ENCODE results near the gene IMMP2L.
A peak's percentile ranks its signal among the peaks of the same experiment; 100 is the strongest.

Gene IMMP2L

GRCh38 chr7:110861163-110861562, 701.1 kb downstream of the IMMP2L start:
- DNase-seq = no peak
- no peak for ATAC-seq

DNA sequence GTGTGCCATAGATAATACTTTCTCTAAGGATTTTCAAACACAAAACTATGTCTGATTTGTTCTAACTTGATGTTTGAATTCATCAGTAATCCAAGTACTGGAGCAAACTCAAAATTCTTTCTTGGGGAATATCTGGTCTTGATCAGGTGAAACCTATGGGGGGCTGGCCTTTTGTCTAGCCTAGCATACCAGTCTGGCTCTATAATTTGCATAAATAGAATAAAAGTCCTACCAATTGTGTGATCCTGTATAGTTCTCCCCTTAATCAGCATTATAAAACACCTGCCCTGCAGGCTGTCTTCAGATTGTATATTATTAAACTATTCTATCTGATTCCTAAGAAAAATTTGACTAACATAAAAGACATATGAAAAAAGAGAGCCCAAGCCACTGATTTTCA, 705.2 kb downstream of the IMMP2L start:
- ATAC-seq = no peak
- DNase-seq = no peak

DNA sequence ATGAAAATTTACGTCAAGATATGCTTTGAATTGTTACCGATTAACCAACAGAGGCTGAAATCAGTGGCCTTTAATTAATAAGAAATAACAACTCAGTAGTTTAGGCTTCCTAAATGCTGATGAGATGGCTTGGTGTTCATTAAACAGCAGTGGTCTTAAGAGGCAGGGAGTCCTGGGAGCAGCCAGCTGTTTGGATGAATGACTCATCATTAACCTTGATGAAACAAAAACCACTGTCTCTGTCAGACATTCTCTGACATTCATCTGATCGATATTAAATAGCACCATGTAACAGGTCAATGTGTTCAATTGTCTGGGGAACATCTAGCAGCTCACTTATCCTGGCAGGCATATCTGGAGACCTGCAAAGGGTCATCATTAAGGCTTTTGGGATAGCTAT, 705.6 kb downstream of the IMMP2L start:
- DNase-seq (no peak), ATAC-seq (no peak)

GRCh38 chr7:110854651-110855050, 707.6 kb downstream of the IMMP2L start:
- DNase-seq (no peak), ATAC-seq (no peak)

- DNase-seq (no peak), ATAC-seq (no peak)
Observed at GRCh38 chr7:110854166-110854565, 708.1 kb downstream of the IMMP2L start.

DNA sequence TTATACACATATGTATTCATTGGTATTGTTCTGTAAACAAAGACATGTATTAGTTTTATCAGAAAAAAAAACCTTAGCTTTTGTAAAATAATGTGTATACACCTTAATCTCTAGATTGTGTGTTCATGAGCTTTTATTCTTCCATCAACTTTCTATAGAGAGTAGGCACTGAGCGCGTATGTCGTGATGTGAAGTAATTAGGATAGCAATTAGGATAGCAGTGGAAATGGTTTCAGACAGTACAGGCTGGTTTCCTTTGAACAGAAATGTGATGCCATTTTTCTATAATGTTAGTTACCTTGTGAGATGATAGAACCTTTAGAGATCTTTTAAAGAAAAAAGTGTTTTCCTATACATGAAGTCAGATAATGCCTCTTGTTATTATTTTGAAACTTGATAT, 709.0 kb downstream of the IMMP2L start:
- no peak for DNase-seq
- ATAC-seq = no peak

- DNase-seq (no peak), ATAC-seq (no peak)
Observed at GRCh38 chr7:110852156-110852940, 709.9 kb downstream of the IMMP2L start.

- ATAC-seq = no peak
- DNase-seq = no peak
Observed at GRCh38 chr7:110850224-110850623, 712.1 kb downstream of the IMMP2L start.

GRCh38 chr7:110842796-110843195, 719.5 kb downstream of the IMMP2L start:
- ATAC-seq (no peak), DNase-seq (no peak)

GRCh38 chr7:110841840-110842545, 720.3 kb downstream of the IMMP2L start:
- ATAC-seq (no peak), DNase-seq (no peak)

GRCh38 chr7:110839866-110840265, 722.4 kb downstream of the IMMP2L start:
- no peak for ATAC-seq
- DNase-seq = no peak

DNA sequence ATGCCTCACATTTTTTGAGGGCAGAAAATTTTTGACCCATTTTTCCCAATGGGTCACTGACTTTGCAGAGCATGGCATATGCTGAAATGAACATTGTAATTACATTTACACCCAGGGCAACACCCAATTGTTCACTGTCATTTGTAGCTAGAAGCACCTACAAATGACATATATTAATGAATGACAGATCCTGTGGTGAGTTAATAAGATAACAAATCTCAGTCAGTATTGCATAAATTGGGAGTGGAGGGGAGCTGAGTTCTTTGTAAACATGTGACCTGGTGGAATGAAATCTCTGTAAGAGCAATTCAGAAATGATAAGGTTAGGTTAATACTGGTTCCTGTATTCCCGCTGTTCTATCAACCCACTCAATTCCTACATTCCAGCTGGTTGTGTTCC, 726.4 kb downstream of the IMMP2L start:
- DNase-seq (no peak), ATAC-seq (no peak)

DNA sequence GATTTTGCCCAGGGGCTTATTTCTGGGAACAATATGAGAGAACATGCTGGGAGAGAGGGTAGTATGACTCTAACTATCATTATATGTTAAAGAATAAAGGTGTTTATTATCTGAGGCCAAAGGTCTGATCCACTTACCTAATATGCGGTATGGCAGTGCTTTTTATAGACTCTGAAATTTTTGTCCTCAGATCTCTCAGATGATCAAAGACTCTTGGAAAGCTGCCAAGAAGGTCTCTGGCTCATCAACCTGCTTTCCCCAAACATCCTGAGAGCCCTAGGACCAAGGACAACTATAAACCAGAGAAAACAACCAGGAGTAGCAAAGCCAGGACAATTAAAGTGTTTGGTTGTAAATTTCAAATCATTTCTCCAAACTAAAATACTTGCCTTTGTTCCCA, 727.1 kb downstream of the IMMP2L start:
- DNase-seq (no peak), ATAC-seq (no peak)

DNA sequence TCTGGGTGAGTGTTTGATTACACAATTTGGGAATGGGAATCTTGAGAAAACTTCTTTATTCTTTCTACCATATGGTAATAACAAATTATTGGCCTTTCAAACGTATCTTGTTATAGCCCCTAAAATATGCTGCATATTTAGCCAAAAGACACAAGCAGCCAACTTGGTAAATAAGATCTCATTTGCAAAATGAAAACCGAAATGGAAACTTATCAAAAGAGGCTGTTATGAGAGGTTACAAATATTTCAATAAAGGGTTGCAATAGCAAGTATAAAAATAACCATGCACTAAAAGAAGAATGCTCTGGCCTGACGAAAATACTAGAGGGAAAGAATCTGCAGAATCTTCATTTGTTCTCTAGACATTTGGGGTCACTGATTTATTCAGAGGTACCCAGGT, 730.9 kb downstream of the IMMP2L start:
- DNase-seq = no peak
- ATAC-seq = no peak

DNA sequence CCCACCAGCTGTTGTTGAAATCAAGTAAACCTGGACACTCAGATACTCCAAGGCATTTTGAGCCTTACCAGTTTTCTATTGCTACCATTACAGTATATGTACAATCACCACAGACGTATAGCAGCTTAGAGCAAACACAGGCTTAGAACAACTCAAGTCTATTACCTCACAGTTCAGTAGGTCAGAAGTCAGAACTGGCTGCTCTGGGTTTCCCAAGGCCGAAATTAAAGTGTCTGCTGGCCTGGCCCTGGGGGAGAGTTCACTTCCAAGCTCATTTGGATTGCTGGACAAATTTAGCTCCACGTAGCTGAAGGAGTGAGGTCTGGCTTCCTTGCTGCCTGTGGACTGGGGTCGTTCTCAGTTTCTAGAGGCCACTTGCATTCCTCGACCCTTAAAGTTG, 731.5 kb downstream of the IMMP2L start:
- no peak for ATAC-seq
- DNase-seq = no peak

DNA sequence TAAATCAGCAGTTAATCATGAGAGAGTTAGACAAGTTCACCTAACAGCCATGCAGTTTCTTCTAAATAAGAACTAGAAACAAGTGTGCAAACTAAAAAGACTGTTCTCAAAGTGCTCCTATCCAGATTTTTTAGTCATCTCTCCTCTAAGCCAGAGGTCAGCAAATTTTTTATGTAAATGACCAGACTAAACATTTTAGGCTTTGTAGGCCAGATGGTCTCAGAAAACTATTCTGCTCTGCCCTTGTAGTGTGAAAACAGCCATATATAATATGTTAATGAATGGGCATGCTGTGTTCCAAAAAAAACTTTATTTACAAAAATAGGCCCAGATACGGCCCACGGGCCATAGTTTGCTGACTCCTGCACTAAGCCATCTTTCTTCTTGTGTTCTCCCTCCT, 734.4 kb downstream of the IMMP2L start:
- ATAC-seq (no peak), DNase-seq (no peak)

- ATAC-seq (no peak), DNase-seq (no peak)
Observed at GRCh38 chr7:110827287-110827855, 734.9 kb downstream of the IMMP2L start.

GRCh38 chr7:110813986-110814385, 748.3 kb downstream of the IMMP2L start:
- no peak for ATAC-seq
- DNase-seq = no peak

- no peak for DNase-seq
- ATAC-seq = no peak
Observed at GRCh38 chr7:110809832-110810231, 752.5 kb downstream of the IMMP2L start.

DNA sequence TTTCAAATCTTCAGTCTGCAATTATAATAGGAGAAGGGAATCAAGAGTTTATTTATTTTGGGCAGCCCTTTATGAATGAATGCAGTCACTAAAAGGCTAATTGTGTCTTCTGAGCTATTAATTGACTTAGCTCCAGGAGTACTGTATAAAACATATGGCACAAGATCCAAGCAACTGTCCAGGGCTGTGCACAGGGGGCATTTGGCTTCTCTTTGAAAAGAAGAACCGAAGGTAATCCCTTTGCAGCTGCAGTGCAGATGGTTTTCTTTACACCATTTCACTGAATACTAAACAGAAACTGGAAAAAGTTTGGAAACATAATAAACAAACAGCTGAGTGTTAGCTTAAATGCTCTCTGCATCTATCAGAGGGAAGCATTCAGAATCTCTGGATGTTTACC, 753.9 kb downstream of the IMMP2L start:
- DNase-seq (no peak), ATAC-seq (no peak)

- ATAC-seq = no peak
- DNase-seq = no peak
Observed at GRCh38 chr7:110804501-110804900, 757.8 kb downstream of the IMMP2L start.

GRCh38 chr7:110803602-110804143, 758.6 kb downstream of the IMMP2L start:
- ATAC-seq = no peak
- no peak for DNase-seq

GRCh38 chr7:110801502-110801901, 760.8 kb downstream of the IMMP2L start:
- peak; percentile 92 for ATAC-seq
- no peak for DNase-seq
